Glutamatergic neuron (in vitro differentiated cells): ENCODE results near the gene CFL1. TPM values are rescaled to one million over a fixed set of nuclear protein-coding genes. Genes with fewer than 3 reads are reported as not detected.
A peak's percentile ranks its signal among the peaks of the same experiment; 100 is the strongest.

Experiments used
- DNase-seq: peaks from one replicate; pipeline ENCODE4 v3.0.0; 2022
- H3K27ac Mint-ChIP-seq: one replicate; pipeline ENCODE4 v1.8.0; 2020; ENCODE audit warnings: mild to moderate bottlenecking, mixed read lengths, inconsistent platforms; ENCODE audit not compliant: unreplicated experiment
- H3K27me3 Mint-ChIP-seq: one replicate; pipeline ENCODE4 v1.8.0; 2020; ENCODE audit warnings: mild to moderate bottlenecking, moderate library complexity, mixed read lengths, inconsistent platforms; ENCODE audit not compliant: unreplicated experiment
- H3K36me3 Mint-ChIP-seq: one replicate; pipeline ENCODE4 v1.8.0; 2020; ENCODE audit warnings: mild to moderate bottlenecking, mixed read lengths, inconsistent platforms; ENCODE audit not compliant: unreplicated experiment
- H3K4me1 Mint-ChIP-seq: one replicate; pipeline ENCODE4 v1.8.0; 2020; ENCODE audit warnings: mild to moderate bottlenecking, low read depth, mixed read lengths, inconsistent platforms; ENCODE audit not compliant: unreplicated experiment
- H3K4me3 Mint-ChIP-seq: one replicate; pipeline ENCODE4 v1.8.0; 2020; ENCODE audit warnings: mild to moderate bottlenecking, mixed read lengths, inconsistent platforms; ENCODE audit not compliant: unreplicated experiment
- H3K9me3 Mint-ChIP-seq: one replicate; pipeline ENCODE4 v1.8.0; 2020; ENCODE audit warnings: mild to moderate bottlenecking, moderate library complexity, mixed read lengths, inconsistent platforms; ENCODE audit not compliant: unreplicated experiment
- total RNA-seq: library from RNA; stranded (reverse); fragmentation: NEBNext Ultra II Directional; extraction: Animal tissue kit (Norgen Biotek cat#: 25700); gene quantifications from one replicate; pipeline ENCODE4 v1.2.1, GENCODE V29; 2021; ENCODE audit not compliant: unreplicated experiment
- TF ChIP-seq, protein P1 (sequence below): fragments of 200-600 bp; sonication (generic); IDR thresholded peaks from one replicate; pipeline ENCODE4 v1.5.0; 2021; ENCODE audit not compliant: partially characterized antibody, unreplicated experiment

Gene CFL1
- total RNA-seq, 1 donor from 2014 or later = 1,294 TPM

DNA sequence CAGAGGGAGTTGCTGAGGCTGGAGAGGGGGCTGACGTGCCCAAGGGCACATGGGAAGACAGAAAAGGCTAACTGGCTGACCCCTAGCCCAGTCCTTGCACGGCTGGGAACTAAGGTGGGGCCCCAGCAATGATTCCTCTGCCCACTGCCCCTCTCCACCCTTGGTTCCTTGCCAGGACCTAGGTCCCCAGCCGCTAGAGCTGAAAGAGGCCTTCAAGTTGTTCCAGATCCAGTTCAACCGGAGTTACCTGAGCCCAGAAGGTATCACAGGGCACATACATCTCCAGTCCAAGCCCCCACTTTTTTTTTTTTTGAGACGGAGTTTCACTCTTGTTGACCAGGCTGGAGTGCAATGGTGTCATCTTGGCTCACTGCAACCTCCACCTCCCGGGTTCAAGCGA is 22.0 kb upstream of the CFL1 start:
- TF ChIP-seq, protein P1, sequence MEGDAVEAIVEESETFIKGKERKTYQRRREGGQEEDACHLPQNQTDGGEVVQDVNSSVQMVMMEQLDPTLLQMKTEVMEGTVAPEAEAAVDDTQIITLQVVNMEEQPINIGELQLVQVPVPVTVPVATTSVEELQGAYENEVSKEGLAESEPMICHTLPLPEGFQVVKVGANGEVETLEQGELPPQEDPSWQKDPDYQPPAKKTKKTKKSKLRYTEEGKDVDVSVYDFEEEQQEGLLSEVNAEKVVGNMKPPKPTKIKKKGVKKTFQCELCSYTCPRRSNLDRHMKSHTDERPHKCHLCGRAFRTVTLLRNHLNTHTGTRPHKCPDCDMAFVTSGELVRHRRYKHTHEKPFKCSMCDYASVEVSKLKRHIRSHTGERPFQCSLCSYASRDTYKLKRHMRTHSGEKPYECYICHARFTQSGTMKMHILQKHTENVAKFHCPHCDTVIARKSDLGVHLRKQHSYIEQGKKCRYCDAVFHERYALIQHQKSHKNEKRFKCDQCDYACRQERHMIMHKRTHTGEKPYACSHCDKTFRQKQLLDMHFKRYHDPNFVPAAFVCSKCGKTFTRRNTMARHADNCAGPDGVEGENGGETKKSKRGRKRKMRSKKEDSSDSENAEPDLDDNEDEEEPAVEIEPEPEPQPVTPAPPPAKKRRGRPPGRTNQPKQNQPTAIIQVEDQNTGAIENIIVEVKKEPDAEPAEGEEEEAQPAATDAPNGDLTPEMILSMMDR = no peak
- Mint-ChIP-seq H3K4me3 (no peak overlapping the region), H3K27ac (no peak overlapping the region), H3K36me3 (no peaks in the 10 kb centered on the region), H3K27me3 (peaks cover 4% of the 10 kb centered on the region), H3K4me1 (peaks cover 5% of the 10 kb centered on the region), H3K9me3 (peaks cover 7% of the 10 kb centered on the region)
- no peak for DNase-seq

DNA sequence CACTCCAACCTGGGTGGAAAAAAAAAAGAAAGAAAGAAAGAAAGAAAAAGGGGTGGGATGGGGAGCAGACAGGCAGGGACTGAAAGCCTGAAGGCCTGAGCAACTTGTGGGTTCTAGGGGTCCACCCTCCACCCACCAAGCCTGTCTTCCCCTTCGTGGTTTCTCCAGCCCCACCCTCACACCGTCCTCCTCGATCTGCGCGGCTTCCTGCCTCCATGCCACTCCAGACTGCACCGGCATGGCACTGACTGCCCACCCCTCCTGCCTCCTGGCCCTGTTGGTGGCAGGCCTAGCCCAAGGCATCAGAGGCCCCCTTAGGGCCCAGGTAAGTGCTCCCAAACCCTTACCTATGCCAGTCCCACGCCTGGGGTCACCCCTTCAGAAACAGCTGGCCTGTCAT is 21.6 kb upstream of the CFL1 start, which contains the start of gene CTSW:
Gene CTSW (plus strand): TSS at position 221 of the 400 bp plus-strand sequence. CDS start 18 bp downstream, at position 239.
- DNase-seq = no peak
- TF ChIP-seq, protein P1 = no peak
- Mint-ChIP-seq H3K27ac (no peak within 1 kb of the TSS), H3K36me3 (no peaks in the 10 kb centered on the region), H3K9me3 (peaks cover 7% of the 10 kb centered on the region), H3K27me3 (peaks cover 4% of the 10 kb centered on the region), H3K4me1 (peaks cover 5% of the 10 kb centered on the region), H3K4me3 (no peak within 1 kb of the TSS)

DNA sequence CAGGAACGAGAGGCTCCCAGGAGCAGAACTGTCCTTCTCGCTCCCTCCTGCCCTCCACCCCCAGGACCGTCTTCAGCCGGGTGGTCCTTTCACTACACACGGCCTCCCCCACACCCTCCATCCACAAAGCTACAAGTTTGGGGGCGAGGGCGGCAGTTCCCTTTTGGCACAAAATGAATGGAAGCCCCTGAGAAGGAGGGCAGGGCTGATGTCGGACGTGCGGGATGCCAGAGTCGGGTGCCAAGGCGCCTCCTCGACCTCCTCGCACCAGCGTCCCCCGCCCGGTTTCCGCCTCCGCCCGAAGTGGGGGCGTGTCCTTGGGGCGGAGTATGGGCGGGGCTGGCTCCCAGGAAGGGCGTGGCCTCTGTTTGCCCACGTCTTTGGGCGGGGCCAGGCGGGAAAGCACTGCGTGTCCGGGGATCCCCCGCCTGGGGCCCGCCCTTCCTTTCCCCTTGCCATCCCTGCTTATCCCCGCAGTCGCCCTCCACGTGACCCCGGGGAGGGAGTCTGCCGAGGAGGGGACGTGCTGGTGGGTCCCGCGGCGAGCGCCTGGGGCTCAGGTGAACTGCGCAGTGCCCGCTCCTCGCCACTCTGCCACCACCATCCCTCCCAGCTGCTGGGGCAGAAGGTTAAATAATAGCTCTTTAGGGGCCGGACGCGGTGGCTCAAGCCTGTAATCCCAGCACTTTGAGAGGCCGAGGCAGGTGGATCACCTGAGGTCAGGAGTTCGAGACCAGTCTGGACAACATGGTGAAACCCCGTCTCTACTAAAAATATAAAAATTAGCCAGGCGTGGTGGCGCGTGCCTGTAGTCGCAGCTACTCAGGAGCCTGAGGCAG is 15.6 kb upstream of the CFL1 start:
- H3K4me3 Mint-ChIP-seq = peak overlapping the region; percentile 98
- H3K4me1 Mint-ChIP-seq = peaks cover 19% of the 10 kb centered on the region
- peaks cover 17% of the 10 kb centered on the region for H3K27me3 Mint-ChIP-seq
- H3K9me3 Mint-ChIP-seq = peaks cover 12% of the 10 kb centered on the region
- no peaks in the 10 kb centered on the region for H3K36me3 Mint-ChIP-seq
- peak; percentile 96 for DNase-seq
- peak overlapping the region; percentile 62 for H3K27ac Mint-ChIP-seq
- TF ChIP-seq, protein P1 = no peak

DNA sequence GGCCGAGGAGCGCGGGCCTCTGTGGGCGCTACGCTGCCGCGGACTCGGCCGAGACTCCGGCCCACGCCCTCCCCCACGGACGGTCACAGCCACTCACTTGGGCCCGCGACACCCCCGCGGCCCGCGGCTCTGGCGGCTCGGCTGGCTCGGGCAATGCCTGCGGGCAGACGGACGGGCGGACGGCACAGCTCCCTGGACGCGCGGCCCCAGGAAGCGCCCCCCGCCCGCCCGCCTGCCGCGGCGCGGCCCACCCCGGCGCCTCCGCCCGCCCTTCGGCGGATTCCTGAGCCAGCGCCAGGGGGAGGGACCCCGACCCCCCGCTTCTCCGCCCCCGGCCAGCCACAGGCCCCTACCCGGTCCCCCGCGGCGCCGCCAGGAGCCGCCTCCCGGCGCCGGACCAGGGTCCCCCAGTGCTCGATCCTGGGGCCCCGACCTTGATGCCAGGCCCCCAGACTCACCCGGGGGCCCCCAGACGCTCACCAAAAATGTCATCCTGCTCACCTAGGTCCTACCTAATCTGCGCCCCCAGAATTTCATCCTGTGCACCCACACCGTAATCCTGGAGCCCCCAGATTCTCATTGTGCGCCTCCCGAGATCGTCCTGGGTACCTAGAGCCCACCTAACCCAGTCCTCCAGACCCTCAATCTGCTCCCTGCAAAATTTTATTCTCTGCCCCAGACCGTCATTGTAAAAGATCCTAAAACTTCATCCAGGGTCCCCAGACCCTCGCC is 14.8 kb upstream of the CFL1 start, which contains the start of gene EFEMP2:
Gene EFEMP2 (minus strand): TSS at position 215 of the 732 bp plus-strand sequence. CDS start 446 bp downstream, outside the sequence.
- no peak for DNase-seq
- H3K9me3 Mint-ChIP-seq = peaks cover 12% of the 10 kb centered on the region
- H3K27ac Mint-ChIP-seq = peak within 1 kb of the TSS; percentile 62
- H3K4me1 Mint-ChIP-seq = peaks cover 19% of the 10 kb centered on the region
- no peaks in the 10 kb centered on the region for H3K36me3 Mint-ChIP-seq
- H3K27me3 Mint-ChIP-seq = peaks cover 16% of the 10 kb centered on the region
- TF ChIP-seq, protein P1 = no peak
- H3K4me3 Mint-ChIP-seq = peak within 1 kb of the TSS; percentile 98
